ENCODE data around the gene TSSC4.

TSSC4 gene

DNA sequence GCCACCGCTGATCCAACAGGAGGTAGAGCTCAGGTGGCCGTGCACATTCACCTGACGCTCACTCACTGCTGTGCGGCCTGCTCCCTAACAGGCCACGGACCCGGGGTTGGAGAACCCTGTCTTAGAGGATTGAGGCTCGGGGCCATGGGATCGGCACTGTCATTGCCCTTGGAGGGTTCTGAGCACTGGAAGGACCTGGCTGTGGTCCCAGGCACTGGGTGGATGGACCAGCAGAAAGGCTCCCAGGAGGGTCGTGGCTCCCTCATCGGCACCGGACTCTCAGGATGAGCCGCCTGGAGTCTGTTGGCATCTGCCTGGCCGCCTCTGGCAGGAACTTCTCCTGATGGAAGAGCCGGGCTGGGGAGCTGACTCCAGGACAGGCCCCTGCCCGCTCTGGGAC lies 50.8 kb downstream of the TSSC4 start:
- no peak for DNase-seq

GRCh38 chr11:2451916-2452315 lies 51.4 kb downstream of the TSSC4 start:
- DNase-seq: no peak

DNA sequence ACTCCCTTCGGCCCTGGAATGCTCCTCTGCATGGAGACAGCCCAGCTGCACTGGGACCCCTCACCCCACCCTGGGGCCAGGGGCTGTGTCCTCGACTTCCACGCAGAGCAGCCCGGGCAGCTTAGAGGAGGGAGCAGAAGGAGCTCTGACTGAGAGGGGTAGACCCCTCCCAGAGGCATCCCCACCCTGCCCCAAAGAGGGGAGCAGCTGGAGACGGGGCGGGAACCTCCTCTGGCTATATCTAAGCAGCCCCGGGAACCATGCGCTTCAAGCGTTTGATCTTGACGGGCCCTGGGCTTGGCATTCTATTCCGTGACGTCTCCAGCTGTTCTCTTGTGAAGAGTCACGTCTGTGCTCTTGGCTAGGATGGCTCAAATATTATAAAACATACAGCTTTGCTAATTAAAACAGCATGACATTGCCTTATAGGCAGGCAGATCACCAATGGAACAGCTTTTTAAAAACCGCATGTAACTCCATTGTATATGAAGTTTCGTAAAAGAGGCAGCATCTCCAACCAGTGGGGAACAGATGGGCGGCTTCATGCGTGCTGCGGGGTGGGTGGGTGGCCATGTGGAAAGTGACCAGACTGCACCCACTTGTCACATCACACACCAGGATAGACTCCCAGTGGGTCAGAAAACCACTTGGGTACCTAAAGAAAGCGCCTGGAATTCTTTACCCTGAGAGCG lies 51.9 kb downstream of the TSSC4 start:
- DNase-seq: no peak

DNA sequence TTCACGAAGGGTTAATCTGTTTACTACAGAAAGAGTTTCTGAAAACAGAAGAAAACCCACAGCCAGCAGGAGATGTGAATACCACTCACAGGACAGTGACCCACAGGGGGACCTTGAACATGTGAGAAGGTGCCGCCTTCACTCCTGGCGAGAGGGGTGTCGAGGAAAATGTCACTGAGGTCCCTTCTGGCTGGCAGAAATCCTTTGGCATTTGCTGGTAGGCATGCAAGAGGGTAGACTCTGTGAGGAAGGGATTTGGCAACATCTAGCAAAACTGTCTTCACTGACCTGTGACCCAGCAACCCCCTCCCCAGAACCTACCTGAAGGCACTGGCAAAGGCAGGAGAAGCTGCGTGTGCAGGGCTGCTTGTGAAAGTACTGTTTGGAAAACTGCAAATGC lies 52.9 kb downstream of the TSSC4 start:
- no peak for DNase-seq

Measured in NCI-H146 (cell line).